Omental fat pad (tissue), 4 donors: ENCODE data around the gene FBXW5. TPM values are rescaled to one million over a fixed set of nuclear protein-coding genes. Genes with fewer than 3 reads are reported as not detected.

Experiments
- ATAC-seq: fragments of 150-250 bp; one replicate; pipeline ENCODE4 v1.9.1; 2016; ENCODE audit warnings: mild to moderate bottlenecking, moderate library complexity; ENCODE audit not compliant: low FRiP score
- DNase-seq: peaks from one replicate; pipeline ENCODE4 v3.0.0-alpha.2; 2019; ENCODE audit warnings: low spot score
- total RNA-seq, 4 donors: library from RNA; depleted of rRNA; stranded (reverse); fragments of >200 nt; gene quantifications; one replicate each; pipeline ENCODE4 v1.1.0, GENCODE V29; 2016
- TF ChIP-seq, protein P1 (sequence below), 3 donors: fragments of 450-650 bp; IDR thresholded peaks; one replicate each; pipeline ENCODE4 v1.5.1; 2016 to 2017; ENCODE audit warnings: antibody characterized with exemption in 3 of 3, mild to moderate bottlenecking in 3 of 3, moderate library complexity in 2 of 3

FBXW5 gene
- total RNA-seq, 4 donors from 2014 or later = 154 to 242 (median 185) TPM

DNA sequence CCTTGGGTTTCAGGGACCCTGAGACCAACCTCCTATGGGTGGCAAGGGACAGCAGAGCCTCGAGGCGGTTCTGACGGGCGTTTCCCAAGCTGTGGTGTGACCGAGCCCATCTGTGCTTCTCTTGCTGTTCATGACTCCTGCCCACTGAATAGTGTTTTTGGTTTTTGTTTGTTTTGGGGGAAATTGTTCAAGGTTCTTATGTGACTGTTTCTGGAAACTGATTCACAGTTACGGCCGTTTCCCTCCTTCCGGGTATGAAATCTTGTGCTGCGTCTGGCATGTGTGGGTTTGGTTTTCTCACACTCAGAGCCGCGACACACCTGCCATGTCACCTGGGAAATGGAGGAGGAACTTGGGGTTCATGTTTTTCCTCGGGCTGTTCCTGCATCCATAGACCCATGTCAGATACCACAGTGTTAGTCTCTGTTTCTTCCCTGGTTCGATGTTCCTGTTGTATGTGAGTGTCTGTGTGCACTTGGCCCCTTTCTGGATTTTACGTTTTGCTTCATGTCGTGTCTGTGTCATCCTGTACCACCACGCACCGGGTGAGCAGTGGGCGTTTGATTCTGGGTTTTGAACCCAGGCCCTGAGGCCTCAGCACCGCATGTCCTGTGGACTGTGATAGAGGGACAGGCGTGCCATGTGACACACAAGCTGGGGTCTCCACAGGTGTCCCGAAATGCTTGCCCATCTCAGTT lies 28.8 kb downstream of the FBXW5 start:
- ATAC-seq = no peak
- TF ChIP-seq, protein P1, sequence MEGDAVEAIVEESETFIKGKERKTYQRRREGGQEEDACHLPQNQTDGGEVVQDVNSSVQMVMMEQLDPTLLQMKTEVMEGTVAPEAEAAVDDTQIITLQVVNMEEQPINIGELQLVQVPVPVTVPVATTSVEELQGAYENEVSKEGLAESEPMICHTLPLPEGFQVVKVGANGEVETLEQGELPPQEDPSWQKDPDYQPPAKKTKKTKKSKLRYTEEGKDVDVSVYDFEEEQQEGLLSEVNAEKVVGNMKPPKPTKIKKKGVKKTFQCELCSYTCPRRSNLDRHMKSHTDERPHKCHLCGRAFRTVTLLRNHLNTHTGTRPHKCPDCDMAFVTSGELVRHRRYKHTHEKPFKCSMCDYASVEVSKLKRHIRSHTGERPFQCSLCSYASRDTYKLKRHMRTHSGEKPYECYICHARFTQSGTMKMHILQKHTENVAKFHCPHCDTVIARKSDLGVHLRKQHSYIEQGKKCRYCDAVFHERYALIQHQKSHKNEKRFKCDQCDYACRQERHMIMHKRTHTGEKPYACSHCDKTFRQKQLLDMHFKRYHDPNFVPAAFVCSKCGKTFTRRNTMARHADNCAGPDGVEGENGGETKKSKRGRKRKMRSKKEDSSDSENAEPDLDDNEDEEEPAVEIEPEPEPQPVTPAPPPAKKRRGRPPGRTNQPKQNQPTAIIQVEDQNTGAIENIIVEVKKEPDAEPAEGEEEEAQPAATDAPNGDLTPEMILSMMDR (IDR thresholded peaks at IDR 0.05) = no peak
- DNase-seq = no peak

DNA sequence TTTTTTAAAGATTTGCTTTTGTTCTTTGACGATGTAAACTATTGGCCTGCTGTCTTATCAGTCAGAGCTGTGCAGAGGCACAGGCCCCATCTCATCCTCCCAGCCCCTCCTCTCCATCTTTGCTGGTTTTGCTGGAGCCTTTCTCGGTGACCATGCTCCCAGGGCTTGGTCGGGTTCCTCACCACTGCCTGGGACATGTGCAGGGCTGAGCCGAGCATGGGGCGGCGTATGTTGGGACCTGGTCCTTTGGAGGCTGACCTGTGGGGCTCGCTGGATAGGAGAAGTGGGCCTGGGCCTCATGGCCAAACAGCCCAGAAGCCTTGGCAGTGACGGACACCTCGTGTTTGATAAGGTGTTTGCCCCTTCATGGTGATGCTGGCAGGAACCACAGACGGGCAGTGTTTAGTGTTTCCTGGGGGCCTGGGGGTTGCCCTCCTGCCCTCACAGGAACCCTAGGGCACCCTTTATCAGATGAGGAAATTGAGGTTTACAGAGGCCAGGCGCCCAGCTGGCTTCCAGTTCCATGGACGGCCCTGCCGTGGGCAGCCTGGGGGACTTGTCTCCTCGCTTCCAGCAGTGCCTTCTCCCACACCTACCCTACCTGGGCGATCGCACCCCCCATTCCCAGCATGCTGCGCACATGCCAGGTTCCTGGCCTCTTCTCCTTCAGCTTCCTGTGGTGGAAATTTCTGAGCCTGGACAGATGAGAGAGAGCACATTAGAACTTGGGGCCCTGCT lies 30.7 kb downstream of the FBXW5 start:
- DNase-seq (no peak), ATAC-seq (no peak)
- TF ChIP-seq, protein P1 (IDR thresholded peaks at IDR 0.05) = no peak

DNA sequence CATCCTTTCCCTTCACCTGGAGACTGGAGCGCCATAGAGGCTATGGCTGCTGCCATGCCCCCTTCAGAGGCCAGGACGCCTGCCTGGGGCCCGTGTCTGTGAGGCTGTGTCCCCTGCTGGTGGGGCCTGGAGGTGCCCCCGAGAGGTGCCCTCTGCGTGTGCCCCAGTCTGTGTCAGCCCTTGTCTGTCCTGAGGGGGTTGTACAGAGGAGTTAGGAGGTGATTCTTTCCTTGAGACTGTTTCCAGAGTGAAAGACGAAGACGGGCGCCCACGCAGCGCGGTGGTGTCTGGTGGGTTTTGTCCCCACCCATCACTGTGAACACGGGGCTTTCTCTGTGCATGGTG lies 33.7 kb downstream of the FBXW5 start:
- TF ChIP-seq, protein P1 (IDR thresholded peaks at IDR 0.05) = no peak
- DNase-seq (no peak), ATAC-seq (peak; percentile 17)

DNA sequence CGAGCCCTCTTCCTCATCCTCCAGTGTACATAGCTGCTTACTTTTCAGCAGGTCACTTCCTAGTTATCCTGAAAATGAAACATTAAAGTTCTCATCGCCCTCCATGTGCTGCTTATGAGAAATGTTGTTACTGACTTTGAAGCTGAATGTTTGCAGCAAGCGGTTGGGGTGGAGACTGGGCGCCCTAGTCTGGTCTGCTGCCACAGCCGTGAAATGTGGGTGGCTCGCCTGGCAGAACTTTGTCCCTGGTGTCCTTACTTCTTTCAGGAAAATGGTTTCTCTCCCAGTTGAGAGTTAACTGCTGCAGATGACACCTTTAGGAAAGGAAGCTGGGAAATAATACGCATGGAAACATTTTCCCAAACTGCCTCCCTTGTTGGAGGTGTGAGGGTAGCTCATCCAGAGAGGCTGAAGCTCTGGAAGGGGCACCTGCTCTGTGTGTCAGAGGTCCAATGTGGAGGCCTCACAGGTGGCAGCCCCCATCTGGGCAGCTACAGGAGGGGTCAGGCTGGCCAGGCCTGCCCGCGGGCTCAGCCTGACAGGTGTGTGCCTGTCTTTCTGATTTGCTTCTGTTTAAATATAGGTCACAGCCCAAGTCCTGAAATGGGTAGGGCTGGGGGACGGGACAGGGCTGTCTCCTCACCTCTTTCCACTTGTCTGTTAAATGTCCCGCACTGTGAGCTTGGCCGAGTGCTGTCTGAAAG lies 34.2 kb downstream of the FBXW5 start:
- DNase-seq = no peak
- TF ChIP-seq, protein P1 (IDR thresholded peaks at IDR 0.05) = no peak
- ATAC-seq = peak; percentile 42

DNA sequence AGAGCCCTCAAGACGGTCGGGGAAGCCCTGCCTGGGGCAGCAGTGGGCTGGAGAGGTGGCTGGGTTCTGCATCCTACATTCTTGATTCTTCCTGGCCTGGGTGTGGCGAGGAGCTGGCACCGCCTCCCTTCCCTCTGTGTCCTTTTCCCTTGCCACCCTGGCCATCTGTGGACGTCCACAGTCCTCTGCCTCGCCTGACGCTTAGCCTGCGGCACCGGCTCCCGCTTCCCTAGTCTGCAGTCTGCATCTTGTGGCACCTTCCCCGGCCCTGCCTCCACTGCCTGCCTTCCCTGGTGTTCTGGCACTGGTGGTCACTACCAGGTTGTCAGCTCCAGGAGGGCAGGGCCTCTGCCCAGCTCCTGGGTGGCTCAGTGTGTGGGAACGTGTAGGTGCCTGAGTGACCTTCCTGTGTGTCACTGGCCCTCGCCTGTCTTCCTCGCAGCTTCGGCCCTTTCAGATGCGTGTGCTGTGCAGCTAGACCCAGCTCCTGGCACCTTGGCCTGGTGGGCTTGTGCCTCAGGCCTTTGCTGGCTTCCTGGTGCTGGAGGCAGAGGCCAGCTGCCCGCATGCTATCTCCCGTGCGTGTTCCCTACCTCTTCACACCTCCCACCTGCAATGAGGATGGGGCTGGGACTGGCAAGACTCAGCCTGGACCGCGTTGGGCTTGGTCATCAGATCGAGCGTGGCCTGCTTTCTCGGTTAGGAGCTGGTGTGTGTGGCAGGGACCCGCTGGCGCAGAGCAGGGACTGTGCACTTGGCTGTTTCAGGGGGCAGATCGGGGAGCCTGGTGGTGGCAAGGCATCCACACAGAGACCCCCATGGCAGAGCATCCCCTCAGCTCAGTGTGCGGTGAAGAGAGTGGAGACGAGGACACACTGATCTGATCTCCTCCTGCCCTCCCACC lies 37.3 kb downstream of the FBXW5 start:
- ATAC-seq (no peak), DNase-seq (no peak)
- TF ChIP-seq, protein P1 (IDR thresholded peaks at IDR 0.05) = no peak

DNA sequence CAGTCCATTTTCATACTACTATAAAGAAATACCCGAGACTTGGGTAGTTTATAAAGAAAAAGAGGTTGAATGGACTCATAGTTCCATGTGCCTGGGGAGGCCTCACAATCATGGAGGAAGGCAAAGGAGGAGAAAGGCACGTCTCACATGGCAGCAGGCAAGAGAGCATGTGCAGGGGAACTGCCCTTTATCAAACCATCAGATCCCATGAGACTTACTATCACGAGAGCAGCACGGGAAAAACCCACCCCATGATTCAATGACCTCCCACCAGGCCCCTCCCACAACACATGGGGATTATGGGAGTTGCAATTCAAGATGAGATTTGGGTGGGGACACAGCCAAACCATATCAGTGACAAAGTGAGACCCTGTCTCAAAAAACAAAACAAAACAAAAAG lies 38.3 kb downstream of the FBXW5 start:
- ATAC-seq = no peak
- no peak for DNase-seq
- TF ChIP-seq, protein P1 (IDR thresholded peaks at IDR 0.05) = no peak
